Measurements from ENCODE around the gene CLRN2.
A peak's percentile ranks its signal among the peaks of the same experiment; 100 is the strongest.

CLRN2 gene

GRCh38 chr4:17514865-17515264 is at the start of gene CLRN2:
TSS of gene CLRN2 (plus strand) at chr4:17515165. CDS start at chr4:17515267, 102 bp downstream.
- no peak for DNase-seq (ENCODE audit: low read depth)

DNA sequence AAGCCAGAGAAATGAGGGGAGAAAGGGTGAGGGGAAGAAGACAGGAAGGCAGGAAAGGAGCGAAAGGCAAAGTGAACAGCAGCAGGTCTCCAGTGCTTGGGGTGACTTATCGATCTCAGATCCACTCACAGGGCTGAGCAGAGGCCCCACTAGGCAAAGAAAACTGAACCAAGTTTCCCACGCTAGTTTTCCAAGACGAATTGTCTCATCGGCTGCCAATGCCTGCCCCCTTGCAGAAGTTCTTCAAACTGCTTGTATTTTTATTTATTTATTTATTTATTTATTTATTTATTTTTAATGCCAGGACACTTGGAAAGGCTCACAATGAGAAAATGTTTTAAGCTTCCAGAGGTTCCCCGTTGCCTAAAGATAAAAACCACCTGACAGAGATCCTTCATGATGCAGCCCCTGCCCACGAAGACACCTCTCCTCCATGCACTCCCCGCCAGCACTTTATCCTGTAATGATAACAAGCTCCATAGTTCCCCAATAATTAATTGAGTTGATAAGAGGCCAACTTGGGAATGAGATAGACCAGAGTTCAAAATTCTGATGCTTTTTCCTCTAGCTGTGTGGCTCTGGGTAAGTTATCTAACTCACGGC is 46.2 kb upstream of the CLRN2 start:
- no peak for DNase-seq (ENCODE audit: low read depth)

- no peak for DNase-seq (ENCODE audit: low read depth)
Observed at GRCh38 chr4:17469931-17470674, 44.9 kb upstream of the CLRN2 start.

GRCh38 chr4:17475481-17475880 is 39.5 kb upstream of the CLRN2 start:
- DNase-seq (ENCODE audit: low read depth): no peak

GRCh38 chr4:17476853-17477252 is 38.1 kb upstream of the CLRN2 start:
- no peak for DNase-seq (ENCODE audit: low read depth)

GRCh38 chr4:17477774-17478472 is 37.0 kb upstream of the CLRN2 start:
- DNase-seq (ENCODE audit: low read depth): no peak

DNA sequence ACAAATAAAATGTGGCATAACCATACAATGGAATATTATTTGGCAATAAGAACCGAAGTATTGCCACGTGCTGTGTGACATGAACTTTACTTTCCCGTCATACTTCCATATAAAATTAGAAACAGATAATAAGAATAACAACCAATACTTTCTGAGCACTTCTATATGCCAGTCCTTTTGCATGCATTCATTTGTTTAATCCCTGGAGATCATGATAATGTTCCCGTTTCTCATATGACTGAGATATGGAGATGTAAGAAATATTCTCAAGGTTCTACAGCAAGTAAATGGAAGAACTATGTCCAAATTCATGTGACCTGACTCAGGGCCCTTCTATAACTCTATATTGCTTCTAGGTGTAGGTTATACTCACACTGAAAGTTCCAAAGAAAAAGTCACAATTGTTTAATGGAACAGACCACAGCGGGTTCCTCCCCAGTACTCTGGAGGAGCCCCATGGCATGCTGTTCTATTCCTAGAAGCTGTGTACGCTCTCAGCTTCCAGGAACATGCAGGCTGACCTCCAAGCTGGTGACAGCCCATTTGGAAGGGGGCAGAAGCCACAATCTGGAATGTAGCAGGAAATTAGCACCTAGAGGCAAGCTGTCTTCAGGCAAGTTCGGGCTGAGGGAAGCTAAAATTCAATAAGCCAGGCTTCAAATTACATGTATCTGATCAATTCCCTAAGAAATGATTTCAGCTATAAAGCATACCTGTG is 34.6 kb upstream of the CLRN2 start:
- no peak for DNase-seq (ENCODE audit: low read depth)

- no peak for DNase-seq (ENCODE audit: low read depth)
Observed at GRCh38 chr4:17480955-17481354, 34.0 kb upstream of the CLRN2 start.

GRCh38 chr4:17482716-17483115 is 32.2 kb upstream of the CLRN2 start:
- DNase-seq (ENCODE audit: low read depth): no peak

- no peak for DNase-seq (ENCODE audit: low read depth)
Observed at GRCh38 chr4:17489123-17489522, 25.8 kb upstream of the CLRN2 start.

GRCh38 chr4:17489721-17490120 is 25.2 kb upstream of the CLRN2 start:
- no peak for DNase-seq (ENCODE audit: low read depth)

DNA sequence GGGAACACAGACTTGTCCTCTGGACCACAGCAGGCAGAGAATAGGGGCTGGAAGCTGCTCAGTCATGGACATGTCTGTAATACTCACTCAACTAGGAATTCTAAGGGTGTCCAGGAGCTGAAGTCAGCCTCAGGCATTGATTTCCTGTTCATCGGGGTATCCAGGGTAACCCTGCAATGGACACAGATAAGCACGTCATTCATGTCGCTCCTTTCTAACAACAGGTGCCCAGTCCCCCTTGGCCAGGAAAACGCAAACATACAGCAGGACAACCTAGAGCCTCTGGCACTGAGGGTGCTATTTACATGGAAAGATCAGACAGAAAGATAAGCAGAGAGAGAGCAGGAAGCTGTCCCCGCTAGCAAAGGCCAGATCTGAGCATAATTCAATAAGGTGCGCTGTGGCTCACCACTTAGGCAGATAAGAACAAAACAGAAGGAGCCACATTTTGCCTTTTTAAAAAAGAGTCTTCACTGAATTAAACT is 24.3 kb upstream of the CLRN2 start:
- DNase-seq (ENCODE audit: low read depth): no peak

GRCh38 chr4:17491196-17491595 is 23.8 kb upstream of the CLRN2 start:
- DNase-seq (ENCODE audit: low read depth): no peak

- no peak for DNase-seq (ENCODE audit: low read depth)
Observed at GRCh38 chr4:17492058-17492741, 22.8 kb upstream of the CLRN2 start.

DNA sequence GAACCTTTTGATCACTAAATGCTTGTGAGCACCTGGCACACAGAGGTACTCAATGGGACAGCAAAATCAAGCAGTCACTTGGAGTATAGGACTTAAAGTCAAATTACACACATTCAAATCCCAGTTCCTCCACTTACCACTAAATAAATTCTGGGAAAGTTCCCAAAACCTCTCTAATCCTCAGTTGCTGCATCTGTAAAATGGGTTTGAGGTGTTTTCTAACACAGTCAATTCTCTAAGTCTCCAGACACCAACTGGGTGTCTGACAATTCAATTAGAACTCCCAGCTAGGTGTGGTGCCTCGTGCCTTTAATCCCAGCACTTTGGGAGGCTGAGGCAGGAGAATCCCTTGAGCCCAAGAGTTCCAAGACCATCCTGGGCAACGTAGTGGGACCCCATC is 22.1 kb upstream of the CLRN2 start:
- no peak for DNase-seq (ENCODE audit: low read depth)

DNA sequence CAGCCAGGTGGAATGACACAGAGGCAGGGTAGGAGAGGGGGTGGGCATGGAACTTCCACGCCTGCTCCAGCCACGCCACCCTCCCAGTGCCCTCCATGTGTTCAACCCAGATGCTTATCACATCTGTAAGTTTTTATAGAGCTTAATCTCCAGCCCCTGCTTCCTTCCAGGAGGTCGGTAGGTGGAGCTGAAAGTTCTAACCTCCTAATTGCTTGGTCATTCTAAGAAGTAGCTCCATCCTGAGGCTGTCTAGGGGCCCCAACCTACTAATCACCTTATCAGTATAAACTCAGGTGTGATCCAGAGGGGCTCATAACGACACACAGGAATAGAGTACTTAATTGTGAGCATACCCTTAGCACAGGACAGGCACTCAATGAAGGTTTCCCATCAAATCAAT is 21.3 kb upstream of the CLRN2 start:
- DNase-seq (ENCODE audit: low read depth): no peak

DNA sequence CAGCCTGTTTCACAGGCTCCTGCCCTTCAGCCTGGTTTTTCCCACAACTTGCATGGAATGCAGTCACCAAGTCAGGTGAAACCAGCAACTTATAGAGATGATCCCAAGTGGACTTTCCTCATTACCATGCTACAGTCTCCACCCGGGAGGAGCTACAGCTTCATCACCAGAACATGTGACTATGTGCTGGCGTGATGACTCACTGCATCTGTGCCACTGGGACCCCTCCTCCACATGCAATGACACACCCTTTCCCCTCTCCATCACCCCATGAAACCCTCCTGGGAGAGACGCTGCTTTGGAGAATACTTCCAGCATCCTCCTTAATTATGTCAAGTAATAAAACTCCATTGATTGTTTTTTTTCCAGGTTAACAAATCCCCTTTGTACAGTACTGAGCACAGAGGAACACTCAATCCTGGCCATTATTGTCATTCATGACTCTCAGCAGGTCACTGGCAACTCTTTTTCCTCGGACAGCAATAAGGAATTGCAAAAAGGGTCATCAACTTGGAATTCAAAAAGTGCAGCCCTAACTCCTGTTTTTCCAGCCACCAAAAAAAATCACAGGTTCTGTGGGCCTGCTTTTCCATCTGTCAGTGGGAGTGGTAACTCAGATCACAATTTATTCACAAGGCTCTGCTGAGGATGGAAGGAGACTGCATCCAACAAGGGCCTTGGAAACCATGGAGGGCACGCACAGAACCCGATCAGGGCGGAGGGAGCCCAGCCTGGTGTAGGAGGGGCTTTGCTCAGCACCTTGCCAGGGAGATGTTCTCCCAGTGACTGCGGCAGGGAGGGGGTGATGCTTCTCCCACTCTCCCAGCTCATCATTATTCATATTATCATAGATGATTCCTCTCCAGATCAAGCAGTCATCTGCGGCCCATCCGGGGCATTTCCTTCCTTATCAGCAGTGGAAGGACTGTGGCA is 20.4 kb upstream of the CLRN2 start:
- peak; percentile 48 for DNase-seq (ENCODE audit: low read depth)

DNA sequence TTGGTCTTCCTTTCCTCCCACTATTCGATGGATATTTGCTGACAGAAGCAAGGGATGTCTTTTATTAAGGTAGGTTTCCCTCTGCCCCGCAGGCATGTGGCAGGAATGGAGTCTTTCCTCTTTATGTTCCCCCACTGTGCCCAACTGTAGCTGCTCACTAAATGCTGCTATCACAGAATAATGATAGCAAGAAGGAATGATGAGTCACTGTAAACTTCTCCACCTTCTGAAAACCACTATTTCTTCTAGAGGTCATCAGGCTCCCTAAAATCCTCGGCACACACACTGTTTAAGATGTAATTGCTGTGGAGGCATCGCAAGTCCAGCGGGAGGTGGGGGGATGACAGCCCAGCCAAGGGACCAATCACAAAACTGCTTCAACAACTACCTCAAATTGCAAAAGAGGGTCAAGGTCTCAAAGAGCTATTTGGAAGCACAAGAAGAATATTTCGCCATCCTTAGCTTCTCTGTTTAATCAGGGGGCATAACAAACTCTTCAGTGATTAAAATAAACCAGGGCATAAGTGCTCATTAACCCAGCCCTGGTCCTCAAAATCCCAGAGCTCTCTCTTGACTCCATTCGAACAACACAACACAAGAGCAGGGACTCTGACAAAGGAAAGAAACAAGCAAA is 17.0 kb upstream of the CLRN2 start:
- no peak for DNase-seq (ENCODE audit: low read depth)

GRCh38 chr4:17500574-17500973 is 14.4 kb upstream of the CLRN2 start:
- DNase-seq (ENCODE audit: low read depth): no peak

DNA sequence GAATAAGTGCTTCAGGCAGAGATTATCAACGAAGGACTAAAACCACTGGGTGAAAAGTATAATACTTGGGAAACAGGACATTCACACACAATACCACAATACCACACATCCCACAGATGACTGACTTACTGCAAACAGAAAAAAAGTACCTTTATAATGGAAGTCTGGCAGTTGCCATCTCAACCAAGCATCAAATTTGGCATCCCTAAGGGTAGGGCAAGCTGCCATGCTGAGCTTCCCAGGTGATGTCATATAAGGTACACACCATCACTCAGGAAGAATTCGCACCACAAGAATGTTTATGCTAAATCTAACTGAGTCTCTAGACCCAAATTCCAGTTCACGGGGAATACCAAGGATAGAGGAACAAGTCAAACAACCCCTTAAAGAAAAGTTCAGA is 12.2 kb upstream of the CLRN2 start:
- no peak for DNase-seq (ENCODE audit: low read depth)

Data from GM04504 (cell line).